ENCODE data around the gene LRIG1.

GRCh38 chr3:66486202-66486601, 14.6 kb downstream of the LRIG1 start:
- TF ChIP-seq CTCF (conservative IDR thresholded peaks at IDR 0.05 in 1 of 2, IDR thresholded peaks at IDR 0.05 in 1 of 2; ENCODE audit: low read depth in 1 of 2, low read length in 2 of 2): no peak
- no peak for TF ChIP-seq EZH2 (IDR thresholded peaks at IDR 0.05; ENCODE audit: low read length, missing control alignments)
